Large intestine (tissue), 3 donors: ENCODE results near the gene SELENON. TPM values are rescaled to one million over a fixed set of nuclear protein-coding genes. Genes with fewer than 3 reads are reported as not detected.

Source experiments
- DNase-seq, 2 donors: peaks; one replicate each; pipeline versions ENCODE4 v3.0.0 to v3.0.0-alpha.2; 2013
- H3K27ac ChIP-seq: one replicate; pipeline ENCODE4 v1.5.1; 2013; ENCODE audit warnings: low read length
- H3K27me3 ChIP-seq: 2 replicates; pipeline ENCODE4 v1.6.1; 2013; ENCODE audit warnings: low read length; ENCODE audit not compliant: control insufficient read depth, insufficient read depth
- H3K36me3 ChIP-seq: 2 replicates; pipeline ENCODE4 v1.6.1; 2013; ENCODE audit warnings: low read length; ENCODE audit not compliant: control insufficient read depth, insufficient read depth
- H3K4me1 ChIP-seq: one replicate; pipeline ENCODE4 v1.6.1; 2013; ENCODE audit warnings: low read length; ENCODE audit not compliant: control insufficient read depth, insufficient read depth
- H3K4me3 ChIP-seq: one replicate; pipeline ENCODE4 v1.5.1; 2013; ENCODE audit warnings: low read length
- H3K9me3 ChIP-seq: one replicate; pipeline ENCODE4 v1.6.1; 2013; ENCODE audit warnings: mild to moderate bottlenecking, low read depth, low read length, moderate library complexity; ENCODE audit not compliant: control insufficient read depth
- WGBS: methylation state at CpG from one replicate; pipeline ENCODE4 v1.1.5; 2013; ENCODE audit warnings: low lambda C conversion rate; ENCODE audit not compliant: insufficient coverage; 5-methylcytosine and 5-hydroxymethylcytosine counted together
- polyA plus RNA-seq: library from polyadenylated mRNA; unstranded; fragments of 120-200 nt; gene quantifications from one replicate; pipeline ENCODE4 v1.2.1, GENCODE V29; 2013

Gene SELENON
- polyA plus RNA-seq, 1 donor: 62.9 TPM

DNA sequence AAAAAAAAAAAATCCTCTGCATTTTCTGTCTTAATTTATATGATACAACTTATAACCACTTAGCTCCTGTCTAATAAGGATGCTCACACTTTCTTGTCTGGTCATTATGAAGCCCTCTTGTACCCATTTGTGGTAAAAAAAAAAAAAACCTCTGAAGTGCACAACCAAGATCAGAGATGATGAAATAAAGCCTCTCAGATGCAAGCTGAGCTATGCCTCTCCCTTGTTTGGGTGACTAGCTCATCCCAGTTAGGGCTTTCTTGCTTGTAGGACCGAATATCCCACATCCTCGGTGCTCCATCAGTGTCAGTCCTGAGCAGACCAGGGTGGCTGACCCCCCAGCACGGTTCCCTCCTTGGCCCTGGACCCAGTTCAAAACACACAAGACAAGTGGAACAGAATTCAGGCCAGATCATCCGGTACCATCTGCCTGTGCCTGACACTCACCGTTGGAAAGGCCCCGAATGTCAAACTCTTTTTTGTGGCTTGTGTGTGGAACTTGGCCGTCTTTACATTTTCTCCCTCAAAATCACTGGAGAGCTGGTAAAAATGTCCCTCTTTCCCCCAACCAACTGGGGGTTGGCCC, 6.3 kb upstream of the SELENON start:
- Histone ChIP-seq H3K36me3 (no peaks in the 10 kb centered on the region), H3K4me1 (peaks cover 16% of the 10 kb centered on the region)

DNA sequence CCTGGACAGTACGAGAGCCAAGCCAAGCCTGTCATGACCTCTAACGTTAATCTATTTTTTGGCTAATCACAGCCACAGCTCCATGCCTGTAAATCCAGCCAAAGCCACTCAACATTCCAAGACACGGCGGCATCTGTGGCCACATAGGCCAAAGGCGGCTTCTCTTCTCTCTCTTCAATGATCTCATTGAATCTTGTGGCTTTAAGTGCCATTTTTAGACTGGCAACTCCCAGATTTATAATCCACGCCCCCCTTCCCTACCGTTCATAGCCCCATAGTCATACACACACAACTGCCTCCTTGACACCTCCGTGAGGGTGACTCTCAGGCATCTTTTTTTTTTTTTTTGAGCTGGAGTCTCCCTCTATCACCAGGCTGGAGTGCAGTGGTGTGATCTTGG, 5.7 kb upstream of the SELENON start:
- no peaks in the 10 kb centered on the region for H3K9me3 ChIP-seq
- H3K27ac ChIP-seq: no peak overlapping the region
- H3K4me3 ChIP-seq: no peak overlapping the region
- H3K36me3 ChIP-seq: no peaks in the 10 kb centered on the region
- DNase-seq: no peak
- H3K4me1 ChIP-seq: peaks cover 22% of the 10 kb centered on the region
- H3K27me3 ChIP-seq: no peaks in the 10 kb centered on the region
- no CpG with 5 or more reads among the region's 8 CpGs for WGBS

More for the DNA sequence above, 6.3 kb upstream of the SELENON start:
- DNase-seq: no peak
- Histone ChIP-seq H3K27ac (no peak overlapping the region), H3K9me3 (no peaks in the 10 kb centered on the region), H3K27me3 (no peaks in the 10 kb centered on the region), H3K4me3 (no peak overlapping the region)
- no CpG with 5 or more reads among the region's 7 CpGs for WGBS

DNA sequence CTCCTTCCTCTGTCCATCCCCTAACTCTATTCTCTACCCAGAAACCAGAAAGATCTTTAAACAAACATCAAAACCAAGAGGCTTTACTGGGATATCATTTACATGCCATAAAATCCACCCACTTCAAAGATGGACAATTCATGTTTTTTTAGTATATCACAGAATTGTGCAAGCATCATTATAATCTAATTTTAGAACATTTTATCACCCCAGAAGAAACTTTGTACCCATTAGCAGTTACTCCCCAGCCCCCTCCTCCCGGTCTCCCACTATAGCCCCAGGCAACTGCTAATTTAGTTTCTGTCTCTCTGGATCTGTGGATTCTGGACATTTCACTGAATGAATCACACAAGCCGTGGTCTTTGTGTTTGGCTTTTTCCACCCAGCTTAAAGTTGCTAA, 4.8 kb upstream of the SELENON start:
- Histone ChIP-seq H3K9me3 (no peaks in the 10 kb centered on the region), H3K4me1 (peaks cover 26% of the 10 kb centered on the region), H3K27ac (peak overlapping the region; percentile 68), H3K4me3 (no peak overlapping the region), H3K27me3 (no peaks in the 10 kb centered on the region), H3K36me3 (no peaks in the 10 kb centered on the region)
- no CpG with 5 or more reads among the region's 2 CpGs for whole genome bisulfite sequencing
- DNase-seq: peak in 1 of 2 donors; percentile 82

DNA sequence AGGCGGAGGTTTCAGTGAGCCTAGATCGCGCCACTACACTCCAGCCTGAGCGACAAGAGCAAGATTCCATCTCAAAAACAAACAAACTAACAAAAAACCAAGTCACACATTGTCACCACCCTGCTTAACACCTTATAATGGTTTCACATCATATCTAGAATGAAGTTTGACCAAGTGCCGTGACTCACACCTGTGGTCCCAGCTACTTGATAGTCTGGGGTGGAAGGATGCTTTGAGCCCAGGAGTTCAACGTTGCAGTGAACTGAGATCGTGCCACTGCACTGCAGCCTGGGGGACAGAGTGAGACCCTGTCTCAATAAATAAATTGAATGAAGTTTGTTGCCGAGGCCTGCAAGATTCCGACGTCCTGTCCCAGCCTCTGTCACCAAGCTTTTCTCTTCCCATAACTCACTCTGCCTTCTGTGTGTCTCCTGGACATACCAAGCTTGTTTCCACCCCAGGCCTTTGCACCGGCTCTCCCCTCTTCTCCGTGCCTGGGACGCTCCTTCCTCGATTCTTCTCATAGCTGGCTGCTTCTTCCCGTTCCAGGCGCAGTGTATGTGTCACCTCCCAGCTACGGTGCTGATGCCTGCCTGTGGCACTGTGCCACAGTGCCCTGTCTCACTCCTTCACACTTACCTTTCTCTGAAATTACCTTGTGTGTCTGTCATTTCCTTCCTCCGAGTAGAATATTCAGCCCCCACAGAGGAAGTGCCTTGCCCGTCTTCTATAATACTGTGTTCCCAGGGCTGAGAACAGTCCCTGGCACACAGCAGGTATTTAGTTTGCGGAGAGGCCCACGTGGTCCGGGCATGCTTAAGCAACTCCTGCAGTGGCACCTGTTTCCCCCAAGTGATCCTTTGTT, 3.8 kb upstream of the SELENON start:
- peak in 1 of 2 donors; percentile 73 for DNase-seq
- Histone ChIP-seq H3K9me3 (no peaks in the 10 kb centered on the region), H3K4me1 (peaks cover 32% of the 10 kb centered on the region), H3K27me3 (no peaks in the 10 kb centered on the region), H3K27ac (peak overlapping the region; percentile 68), H3K36me3 (no peaks in the 10 kb centered on the region), H3K4me3 (no peak overlapping the region)
- no CpG with 5 or more reads among the region's 22 CpGs for WGBS

DNA sequence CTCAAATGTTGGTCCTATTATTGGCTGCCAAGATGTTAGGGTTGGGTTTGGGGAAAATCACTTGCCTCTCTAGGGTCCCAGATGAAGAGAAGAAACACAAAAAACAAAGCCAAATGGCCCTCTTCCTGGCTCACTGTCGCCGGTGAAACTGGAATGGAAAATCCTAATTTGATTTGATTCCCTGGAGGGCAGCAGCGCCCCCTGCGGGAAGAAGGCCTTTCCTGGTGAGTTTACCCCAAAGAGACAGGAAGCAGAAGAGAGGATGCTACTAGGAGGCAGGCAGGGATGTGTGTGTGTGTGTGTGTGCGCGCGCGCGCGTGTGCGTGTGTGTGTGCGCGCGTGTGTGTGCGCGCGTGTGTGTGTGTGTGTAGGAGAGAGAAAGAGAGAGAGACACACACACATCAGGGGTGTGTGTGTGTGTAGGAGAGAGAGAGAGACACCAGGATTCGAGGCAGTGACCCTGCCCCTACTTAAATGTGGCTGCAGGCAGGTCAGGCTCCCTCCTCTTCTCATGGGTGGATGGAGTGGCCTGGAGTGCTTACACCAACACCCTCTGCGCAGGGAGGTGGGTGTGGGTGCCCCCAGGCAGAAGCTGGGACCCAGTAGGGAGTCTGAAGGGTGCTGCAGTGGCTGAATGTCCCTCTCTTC, 3.1 kb upstream of the SELENON start:
- no peak overlapping the region for H3K27ac ChIP-seq
- no CpG with 5 or more reads among the region's 19 CpGs for WGBS
- H3K36me3 ChIP-seq: no peaks in the 10 kb centered on the region
- H3K4me1 ChIP-seq: peaks cover 33% of the 10 kb centered on the region
- H3K4me3 ChIP-seq: no peak overlapping the region
- DNase-seq: peak; percentile 64 to 72
- no peaks in the 10 kb centered on the region for H3K9me3 ChIP-seq
- H3K27me3 ChIP-seq: no peaks in the 10 kb centered on the region

DNA sequence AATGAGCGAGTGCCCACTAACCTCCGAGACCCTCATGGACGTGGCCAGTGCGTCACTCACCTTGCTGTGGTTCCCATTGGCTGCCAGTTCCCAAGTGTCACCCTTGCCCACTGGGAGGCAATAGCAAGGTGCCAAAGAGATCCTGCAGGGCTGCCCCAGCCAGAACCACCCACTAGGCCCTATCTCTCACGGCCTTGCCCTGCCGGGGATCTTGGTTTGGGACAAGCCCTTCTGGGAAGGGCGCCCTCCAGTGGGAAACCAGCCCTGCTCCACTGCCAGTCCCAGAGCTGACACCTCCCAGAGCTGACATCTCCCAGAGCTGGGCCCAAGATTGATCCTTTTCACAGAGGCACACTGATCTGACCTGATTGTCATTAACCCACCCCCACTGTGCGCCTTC, 2.1 kb upstream of the SELENON start:
- Histone ChIP-seq H3K27ac (no peak overlapping the region), H3K27me3 (no peaks in the 10 kb centered on the region), H3K36me3 (peaks cover 3% of the 10 kb centered on the region), H3K4me1 (peaks cover 33% of the 10 kb centered on the region), H3K9me3 (no peaks in the 10 kb centered on the region), H3K4me3 (no peak overlapping the region)
- no CpG with 5 or more reads among the region's 8 CpGs for WGBS
- DNase-seq: no peak

DNA sequence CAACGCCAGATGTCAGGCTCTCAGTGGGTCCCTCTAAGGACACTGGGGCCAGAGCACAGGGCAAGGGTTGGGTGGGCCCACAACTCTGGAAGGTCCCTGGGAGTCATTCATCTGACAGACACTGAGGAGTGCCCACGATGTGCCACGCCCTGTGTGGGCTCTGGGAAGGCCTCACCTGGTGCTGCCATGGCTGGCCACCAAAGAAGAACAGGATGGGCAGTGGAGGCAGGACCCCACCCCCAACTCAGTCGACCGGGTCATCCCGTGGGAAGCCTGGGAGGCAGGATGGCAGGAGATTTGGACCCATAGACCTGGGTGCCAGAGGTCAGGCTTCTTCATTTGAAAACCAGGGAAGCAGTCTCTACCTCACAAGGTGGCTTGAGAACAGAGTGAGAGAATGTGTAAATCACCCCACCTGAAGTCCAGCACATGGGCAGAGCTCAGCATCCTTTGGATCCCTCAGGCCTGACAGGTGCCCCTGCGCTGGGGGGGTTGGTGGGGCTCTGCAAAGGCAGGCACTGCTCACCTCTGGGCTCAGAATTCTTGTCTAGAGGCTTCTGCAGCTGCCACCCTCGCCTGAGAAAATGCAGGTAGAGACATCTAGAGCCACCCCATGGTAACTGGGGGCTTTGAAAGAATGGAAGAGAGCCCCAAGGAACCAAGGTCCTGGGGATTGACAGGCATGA, 1.2 kb upstream of the SELENON start:
- no peaks in the 10 kb centered on the region for H3K27me3 ChIP-seq
- H3K36me3 ChIP-seq: peaks cover 3% of the 10 kb centered on the region
- H3K4me1 ChIP-seq: peaks cover 33% of the 10 kb centered on the region
- no peak for DNase-seq
- no peak overlapping the region for H3K4me3 ChIP-seq
- no peaks in the 10 kb centered on the region for H3K9me3 ChIP-seq
- H3K27ac ChIP-seq: no peak overlapping the region
- no CpG with 5 or more reads among the region's 8 CpGs for WGBS

DNA sequence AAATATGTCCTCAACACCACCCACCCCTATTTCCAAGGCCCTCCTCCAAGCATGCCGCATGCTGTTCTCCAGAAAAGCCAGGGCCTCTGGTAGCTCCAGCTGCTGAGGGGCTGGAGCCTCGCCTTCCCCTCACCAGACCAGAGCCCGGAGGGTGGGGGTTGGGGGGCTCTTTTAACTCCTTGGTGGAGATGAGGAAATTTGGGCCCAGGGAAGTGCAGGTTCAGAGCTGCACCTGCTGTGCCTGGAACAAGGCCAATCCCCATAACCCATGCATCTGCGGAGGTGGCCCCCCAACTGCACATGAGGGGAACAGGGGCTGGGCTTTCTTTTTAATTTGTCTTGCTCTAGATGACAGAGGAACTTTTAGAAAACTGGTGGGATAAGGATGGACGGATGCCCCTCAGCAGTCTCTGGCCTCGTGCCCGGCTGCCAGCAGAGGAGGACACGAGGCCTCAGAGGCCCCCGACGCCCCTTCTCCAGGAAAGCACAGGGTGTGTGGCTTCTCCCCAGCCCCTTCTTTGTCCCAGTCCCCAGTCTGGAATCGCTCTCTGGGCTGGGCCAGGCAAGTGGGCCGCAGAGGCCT, 550 bp upstream of the SELENON start:
- H3K27ac ChIP-seq: peak overlapping the region; percentile 23
- no peaks in the 10 kb centered on the region for H3K27me3 ChIP-seq
- peak overlapping the region; percentile 50 for H3K4me3 ChIP-seq
- H3K9me3 ChIP-seq: no peaks in the 10 kb centered on the region
- peaks cover 3% of the 10 kb centered on the region for H3K36me3 ChIP-seq
- peak in 1 of 2 donors; percentile 42 for DNase-seq
- peaks cover 30% of the 10 kb centered on the region for H3K4me1 ChIP-seq
- no CpG with 5 or more reads among the region's 12 CpGs for WGBS

DNA sequence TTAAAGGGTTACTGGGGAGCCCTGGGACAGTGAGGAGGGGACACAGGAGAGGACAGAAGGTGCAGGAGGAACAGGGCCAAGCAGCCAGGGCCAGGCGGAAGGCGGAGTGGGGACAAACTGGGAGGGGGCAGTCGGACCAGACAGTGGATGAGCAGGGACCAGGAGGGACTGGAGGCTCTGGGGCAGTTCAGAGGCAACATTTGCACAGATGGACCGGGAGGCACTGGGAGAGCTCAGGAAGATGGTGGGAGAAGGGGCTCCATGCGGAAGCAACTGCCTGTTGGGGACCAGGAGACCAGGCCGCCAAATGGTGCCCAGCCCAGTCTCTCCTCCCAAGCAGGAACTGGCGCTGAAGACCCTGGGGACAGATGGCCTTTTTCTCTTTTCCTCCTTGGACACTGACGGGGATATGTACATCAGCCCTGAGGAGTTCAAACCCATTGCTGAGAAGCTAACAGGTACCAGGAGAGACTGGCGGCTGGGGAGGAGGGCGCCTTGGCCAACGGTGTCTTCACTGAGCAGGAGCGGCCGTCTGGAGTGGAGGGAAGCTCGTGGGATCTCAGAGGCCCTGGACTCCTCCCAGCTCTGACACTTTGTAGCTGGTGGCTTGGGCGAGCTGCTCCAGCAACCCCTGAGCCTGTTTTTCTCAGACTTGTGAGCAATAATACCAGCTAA, 847 bp downstream of the SELENON start:
- Histone ChIP-seq H3K4me1 (peaks cover 26% of the 10 kb centered on the region), H3K9me3 (no peaks in the 10 kb centered on the region), H3K4me3 (peak overlapping the region; percentile 55), H3K27me3 (no peaks in the 10 kb centered on the region), H3K36me3 (peaks cover 16% of the 10 kb centered on the region), H3K27ac (no peak overlapping the region)
- WGBS: no CpG with 5 or more reads among the region's 15 CpGs
- DNase-seq: no peak
